IMR-90 (cell line): ENCODE results near the gene SCYGR8. TPM values are rescaled to one million over a fixed set of nuclear protein-coding genes. Genes with fewer than 3 reads are reported as not detected.

Source experiments
- microRNA-seq, 2 experiments: library from miRNA; stranded (forward) in 1 of 2; unstranded in 1 of 2; fragments of 10-50 nt in 1 of 2; fragments of <30 nt in 1 of 2; gene quantifications in 1 of 2; microRNA quantifications in 1 of 2; one replicate each; pipeline versions ENCODE3 to v1.1.0; 2013 to 2020; ENCODE audit not compliant: insufficient read depth in 1 of 2, insufficient read length in 1 of 2, unreplicated experiment in 1 of 2
- polyA plus RNA-seq, 3 experiments: library from polyadenylated mRNA; depleted of rRNA; stranded (reverse); fragments of >200 nt; gene quantifications; 2 replicates each; pipeline ENCODE4 v1.2.3, GENCODE V29; 2012; ENCODE audit warnings: low replicate concordance in 1 of 3
- small RNA-seq, 5 experiments: library from RNA; depleted of rRNA; stranded (forward); fragments of <200 nt; gene quantifications; one replicate each; pipeline ENCODE3, GENCODE V24; 2012
- total RNA-seq: library from RNA; depleted of rRNA; stranded (reverse); fragments of >200 nt; gene quantifications from 2 replicates; pipeline ENCODE4 v1.2.3, GENCODE V29; 2012; rRNA removed

The SCYGR8 gene
- total and polyA plus RNA-seq, 2 of the 4 experiments (the other 2 are of a cell fraction): not detected

Small RNAs within 50 kb of the gene (microRNA-seq; reads per million reads assigned to microRNA genes)
- gene RNA5SP121 (ENCODE audit: insufficient read depth, insufficient read length) (not detected), gene SNRPGP8 (ENCODE audit: insufficient read depth, insufficient read length) (not detected)

Small RNAs within 50 kb of the gene (small RNA-seq; reads per million reads assigned to genes)
- gene RNA5SP121 (0 to 0.60 (median 0.15) reads per million in 5 experiments), gene SNRPGP8 (0 reads per million in 5 experiments)

Other genes starting within 250 kb of the SCYGR8 start
- gene SCYGR2, start 147.0 kb upstream of the SCYGR8 start, total RNA-seq: not detected in 2 replicates
- not detected in 2 replicates for gene SCYGR2, start 147.0 kb upstream of the SCYGR8 start, polyA plus RNA-seq (2012; rRNA removed)
- gene SCYGR3, start 131.1 kb upstream of the SCYGR8 start, total RNA-seq: not detected in 2 replicates
- gene SCYGR3, start 131.1 kb upstream of the SCYGR8 start, polyA plus RNA-seq (2012; rRNA removed): not detected in 2 replicates
- not detected in 2 replicates for gene SCYGR4, start 128.4 kb upstream of the SCYGR8 start, total RNA-seq
- not detected in 2 replicates for gene SCYGR4, start 128.4 kb upstream of the SCYGR8 start, polyA plus RNA-seq (2012; rRNA removed)
- gene SCYGR5, start 79.1 kb upstream of the SCYGR8 start, total RNA-seq: not detected in 2 replicates
- gene SCYGR5, start 79.1 kb upstream of the SCYGR8 start, polyA plus RNA-seq (2012; rRNA removed): not detected in 2 replicates
- gene SLC19A3, start 27.9 kb upstream of the SCYGR8 start, total RNA-seq: under 0.01 TPM in 1 of 2 replicates, not detected in the other
- gene SLC19A3, start 27.9 kb upstream of the SCYGR8 start, polyA plus RNA-seq (2012; rRNA removed): not detected in 2 replicates
- not detected in 2 replicates for gene SCYGR6, start 21.1 kb upstream of the SCYGR8 start, total RNA-seq
- not detected in 2 replicates for gene SCYGR6, start 21.1 kb upstream of the SCYGR8 start, polyA plus RNA-seq (2012; rRNA removed)
- not detected in 2 replicates for gene SCYGR7, start 17.6 kb upstream of the SCYGR8 start, total RNA-seq
- not detected in 2 replicates for gene SCYGR7, start 17.6 kb upstream of the SCYGR8 start, polyA plus RNA-seq (2012; rRNA removed)
- gene CCL20, start 67.9 kb downstream of the SCYGR8 start, total RNA-seq: not detected in 2 replicates
- gene CCL20, start 67.9 kb downstream of the SCYGR8 start, polyA plus RNA-seq (2012; rRNA removed): not detected in 2 replicates
- 1.4 TPM in 2 replicates for gene DAW1, start 125.7 kb downstream of the SCYGR8 start, total RNA-seq
- gene DAW1, start 125.7 kb downstream of the SCYGR8 start, polyA plus RNA-seq (2012; rRNA removed): 0.86 and 0.93 TPM in 2 replicates